Progenitor cell of endocrine pancreas (in vitro differentiated cells): ENCODE data around the gene TEK. TPM values are rescaled to one million over a fixed set of nuclear protein-coding genes. Genes with fewer than 3 reads are reported as not detected.

ENCODE experiments used
- DNase-seq: peaks from one replicate; pipeline ENCODE4 v3.0.0; 2021; ENCODE audit warnings: low spot score; ENCODE audit not compliant: unreplicated experiment
- H3K27ac Mint-ChIP-seq: 2 replicates; pipeline ENCODE4 v1.8.0; 2021; ENCODE audit warnings: mild to moderate bottlenecking, moderate library complexity, mixed read lengths
- H3K27me3 Mint-ChIP-seq: 2 replicates; pipeline ENCODE4 v1.8.0; 2021; ENCODE audit warnings: mixed read lengths
- H3K36me3 Mint-ChIP-seq: 2 replicates; pipeline ENCODE4 v1.8.0; 2022; ENCODE audit warnings: mixed read lengths; ENCODE audit not compliant: insufficient read depth
- H3K4me1 Mint-ChIP-seq: 2 replicates; pipeline ENCODE4 v1.8.0; 2021; ENCODE audit warnings: low read depth, mixed read lengths
- H3K4me3 Mint-ChIP-seq: 2 replicates; pipeline ENCODE4 v1.8.0; 2021; ENCODE audit warnings: low read depth, mild to moderate bottlenecking, moderate library complexity, mixed read lengths
- H3K9me3 Mint-ChIP-seq: 2 replicates; pipeline ENCODE4 v1.8.0; 2021; ENCODE audit warnings: low read depth, mixed read lengths
- total RNA-seq: library from RNA; stranded (reverse); gene quantifications from 2 replicates; pipeline ENCODE4 v1.2.1, GENCODE V29; 2021
- TF ChIP-seq, protein P1 (sequence below): fragments of 200-600 bp; sonication (generic); IDR thresholded peaks from one replicate; pipeline ENCODE4 v1.5.0; 2021; ENCODE audit warnings: antibody characterized with exemption, mild to moderate bottlenecking; ENCODE audit not compliant: unreplicated experiment

TEK gene
- total RNA-seq, 1 donor from 2014 or later = not detected

- Mint-ChIP-seq H3K27ac (no peak overlapping the region), H3K9me3 (no peaks in the 10 kb centered on the region), H3K36me3 (no peaks in the 10 kb centered on the region), H3K4me3 (no peak overlapping the region), H3K4me1 (no peaks in the 10 kb centered on the region), H3K27me3 (no peaks in the 10 kb centered on the region)
- no peak for DNase-seq
- TF ChIP-seq, protein P1, sequence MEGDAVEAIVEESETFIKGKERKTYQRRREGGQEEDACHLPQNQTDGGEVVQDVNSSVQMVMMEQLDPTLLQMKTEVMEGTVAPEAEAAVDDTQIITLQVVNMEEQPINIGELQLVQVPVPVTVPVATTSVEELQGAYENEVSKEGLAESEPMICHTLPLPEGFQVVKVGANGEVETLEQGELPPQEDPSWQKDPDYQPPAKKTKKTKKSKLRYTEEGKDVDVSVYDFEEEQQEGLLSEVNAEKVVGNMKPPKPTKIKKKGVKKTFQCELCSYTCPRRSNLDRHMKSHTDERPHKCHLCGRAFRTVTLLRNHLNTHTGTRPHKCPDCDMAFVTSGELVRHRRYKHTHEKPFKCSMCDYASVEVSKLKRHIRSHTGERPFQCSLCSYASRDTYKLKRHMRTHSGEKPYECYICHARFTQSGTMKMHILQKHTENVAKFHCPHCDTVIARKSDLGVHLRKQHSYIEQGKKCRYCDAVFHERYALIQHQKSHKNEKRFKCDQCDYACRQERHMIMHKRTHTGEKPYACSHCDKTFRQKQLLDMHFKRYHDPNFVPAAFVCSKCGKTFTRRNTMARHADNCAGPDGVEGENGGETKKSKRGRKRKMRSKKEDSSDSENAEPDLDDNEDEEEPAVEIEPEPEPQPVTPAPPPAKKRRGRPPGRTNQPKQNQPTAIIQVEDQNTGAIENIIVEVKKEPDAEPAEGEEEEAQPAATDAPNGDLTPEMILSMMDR = no peak
Measured at GRCh38 chr9:27150746-27151406, 41.9 kb downstream of the TEK start.

DNA sequence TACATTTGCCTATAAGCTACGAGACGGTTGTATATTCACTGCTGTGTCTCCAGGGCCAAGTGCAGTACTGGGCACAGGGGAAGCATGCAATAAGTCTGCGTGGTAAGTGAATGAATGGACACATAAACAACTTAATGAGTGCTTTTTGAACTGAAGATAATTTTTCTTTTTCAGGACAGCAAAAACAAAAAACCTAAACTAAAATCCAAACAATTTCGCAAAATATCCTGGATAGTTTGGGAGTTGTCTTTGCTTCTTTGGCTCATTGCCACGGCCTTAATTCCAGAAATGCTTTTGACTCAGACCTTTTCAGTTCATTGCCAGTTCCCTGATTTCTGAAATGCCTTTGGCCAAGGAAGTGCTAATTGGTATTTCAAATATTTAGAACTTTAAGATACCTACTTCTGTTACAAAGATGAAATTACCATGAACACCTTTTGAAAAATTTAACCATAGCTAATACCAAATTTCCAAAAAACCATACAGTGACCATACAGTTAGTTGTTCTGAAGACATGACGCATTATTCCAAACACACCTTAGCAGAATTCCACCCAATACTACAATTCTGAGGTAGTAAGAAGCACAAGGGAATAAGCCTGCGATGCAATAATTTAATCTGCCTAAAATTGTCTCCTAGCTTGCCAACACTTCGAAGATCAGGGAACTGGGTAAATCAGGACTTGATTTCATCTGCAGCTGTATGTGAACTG is 42.8 kb downstream of the TEK start:
- Mint-ChIP-seq H3K9me3 (no peaks in the 10 kb centered on the region), H3K4me1 (no peaks in the 10 kb centered on the region)
- DNase-seq = no peak

DNA sequence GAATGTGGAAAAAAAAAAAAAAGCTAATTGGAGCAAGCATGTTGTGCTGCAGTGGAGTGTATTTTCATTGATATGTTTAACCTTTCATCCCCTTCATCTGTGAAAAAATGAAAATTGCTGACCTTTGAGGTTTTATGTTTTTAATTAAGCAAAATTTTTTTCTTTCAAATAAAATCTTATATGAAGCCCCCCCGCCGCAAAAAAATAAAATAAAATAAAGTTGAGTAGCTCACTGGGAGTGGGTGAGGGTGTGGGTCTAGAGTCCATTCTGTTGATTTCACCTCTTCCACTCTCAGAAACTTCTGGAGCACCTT is 43.3 kb downstream of the TEK start:
- no peak for DNase-seq
- H3K9me3 Mint-ChIP-seq = no peaks in the 10 kb centered on the region
- H3K4me1 Mint-ChIP-seq = no peaks in the 10 kb centered on the region
- H3K27me3 Mint-ChIP-seq = no peaks in the 10 kb centered on the region
- TF ChIP-seq, protein P1 = no peak
- H3K36me3 Mint-ChIP-seq = no peaks in the 10 kb centered on the region
- no peak overlapping the region for H3K27ac Mint-ChIP-seq
- no peak overlapping the region for H3K4me3 Mint-ChIP-seq

More for the DNA sequence above, 42.8 kb downstream of the TEK start:
- no peak overlapping the region for H3K27ac Mint-ChIP-seq
- no peaks in the 10 kb centered on the region for H3K27me3 Mint-ChIP-seq
- no peaks in the 10 kb centered on the region for H3K36me3 Mint-ChIP-seq
- TF ChIP-seq, protein P1 = no peak
- H3K4me3 Mint-ChIP-seq = no peak overlapping the region

- no peaks in the 10 kb centered on the region for H3K36me3 Mint-ChIP-seq
- H3K4me1 Mint-ChIP-seq = no peaks in the 10 kb centered on the region
- H3K9me3 Mint-ChIP-seq = no peaks in the 10 kb centered on the region
Measured at GRCh38 chr9:27154908-27155307, 45.9 kb downstream of the TEK start.

DNA sequence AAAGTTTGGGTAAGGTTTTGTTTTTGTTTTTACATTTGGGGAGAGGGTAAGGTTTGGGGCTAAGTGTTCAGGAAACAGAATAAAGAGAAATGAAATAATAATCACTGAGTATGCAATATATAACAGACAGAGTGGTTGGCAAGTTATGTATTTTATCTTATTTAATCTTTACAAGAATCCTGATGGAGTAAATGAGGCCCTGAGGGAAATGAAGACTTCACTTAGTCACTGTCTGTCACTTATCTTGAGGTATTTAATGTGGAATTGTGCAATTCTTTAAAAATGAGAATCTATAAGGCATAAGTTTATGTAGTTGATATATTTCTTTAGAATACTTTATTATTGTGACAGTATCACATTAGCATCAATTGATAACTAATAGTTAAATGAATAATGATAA is 48.1 kb downstream of the TEK start:
- no peaks in the 10 kb centered on the region for H3K36me3 Mint-ChIP-seq
- no peaks in the 10 kb centered on the region for H3K27me3 Mint-ChIP-seq
- no peaks in the 10 kb centered on the region for H3K9me3 Mint-ChIP-seq
- no peak for DNase-seq
- no peak overlapping the region for H3K4me3 Mint-ChIP-seq
- TF ChIP-seq, protein P1 = no peak
- H3K4me1 Mint-ChIP-seq = no peaks in the 10 kb centered on the region
- no peak overlapping the region for H3K27ac Mint-ChIP-seq

More at GRCh38 chr9:27154908-27155307, 45.9 kb downstream of the TEK start:
- H3K27me3 Mint-ChIP-seq = no peaks in the 10 kb centered on the region
- TF ChIP-seq, protein P1 = no peak
- H3K4me3 Mint-ChIP-seq = no peak overlapping the region
- H3K27ac Mint-ChIP-seq = no peak overlapping the region
- DNase-seq = no peak
